ENCODE results near the gene DNTTIP2.
A peak's percentile ranks its signal among the peaks of the same experiment; 100 is the strongest.
"Not testable (repeated sequence)": the region's sequence is repeated elsewhere in the genome, so short reads cannot be mapped to it uniquely, and the experiment has no call there.

Gene DNTTIP2

DNA sequence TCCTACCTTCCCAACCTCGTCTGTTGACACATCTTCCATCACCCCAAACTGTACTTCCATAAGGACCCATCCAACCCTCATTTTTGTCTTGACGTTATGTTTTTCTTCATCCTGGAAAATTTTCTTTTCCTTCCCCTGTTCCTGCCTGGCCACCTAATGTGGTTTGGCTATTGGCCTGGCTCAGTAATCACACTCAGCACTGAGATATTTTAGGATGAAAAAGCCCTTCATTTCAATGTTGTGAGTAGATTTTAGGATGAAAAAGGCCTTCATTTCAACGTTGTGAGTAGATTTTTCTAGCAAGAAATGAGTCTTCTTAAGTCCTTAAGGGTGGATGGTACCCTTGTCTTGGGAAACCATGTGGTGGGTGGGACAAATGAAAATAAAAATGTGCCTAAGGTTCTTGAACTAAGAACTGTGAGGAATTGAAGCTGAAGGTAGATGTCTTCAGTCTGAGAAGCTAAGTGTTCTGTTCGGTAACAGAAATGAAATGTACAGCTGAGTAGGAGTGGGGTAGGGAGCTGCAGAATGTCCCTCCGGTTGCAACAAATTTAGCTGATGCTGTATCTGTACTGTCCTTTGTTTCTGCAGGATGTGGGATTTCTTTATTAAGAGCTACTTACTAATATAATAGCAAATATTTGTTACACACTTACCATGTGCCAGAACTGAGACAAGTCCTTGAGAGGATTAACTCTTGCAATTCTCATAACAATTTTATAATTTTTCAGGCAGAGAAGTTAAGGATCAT lies 36.1 kb downstream of the DNTTIP2 start:
- no peak for DNase-seq (ENCODE audit: low read depth)
- no peak overlapping the region for H3K4me3 ChIP-seq (ENCODE audit: low read depth, low read length)
- TF ChIP-seq MYC (IDR thresholded peaks at IDR 0.05; ENCODE audit: low read depth, low read length) (no peak), POLR2A (IDR thresholded peaks at IDR 0.05; ENCODE audit: extremely low read depth, insufficient read length) (no peak)
- TF ChIP-seq, protein P1, sequence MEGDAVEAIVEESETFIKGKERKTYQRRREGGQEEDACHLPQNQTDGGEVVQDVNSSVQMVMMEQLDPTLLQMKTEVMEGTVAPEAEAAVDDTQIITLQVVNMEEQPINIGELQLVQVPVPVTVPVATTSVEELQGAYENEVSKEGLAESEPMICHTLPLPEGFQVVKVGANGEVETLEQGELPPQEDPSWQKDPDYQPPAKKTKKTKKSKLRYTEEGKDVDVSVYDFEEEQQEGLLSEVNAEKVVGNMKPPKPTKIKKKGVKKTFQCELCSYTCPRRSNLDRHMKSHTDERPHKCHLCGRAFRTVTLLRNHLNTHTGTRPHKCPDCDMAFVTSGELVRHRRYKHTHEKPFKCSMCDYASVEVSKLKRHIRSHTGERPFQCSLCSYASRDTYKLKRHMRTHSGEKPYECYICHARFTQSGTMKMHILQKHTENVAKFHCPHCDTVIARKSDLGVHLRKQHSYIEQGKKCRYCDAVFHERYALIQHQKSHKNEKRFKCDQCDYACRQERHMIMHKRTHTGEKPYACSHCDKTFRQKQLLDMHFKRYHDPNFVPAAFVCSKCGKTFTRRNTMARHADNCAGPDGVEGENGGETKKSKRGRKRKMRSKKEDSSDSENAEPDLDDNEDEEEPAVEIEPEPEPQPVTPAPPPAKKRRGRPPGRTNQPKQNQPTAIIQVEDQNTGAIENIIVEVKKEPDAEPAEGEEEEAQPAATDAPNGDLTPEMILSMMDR (IDR thresholded peaks at IDR 0.05; ENCODE audit: low read depth, low read length): no peak
- TF ChIP-seq, protein P2, sequence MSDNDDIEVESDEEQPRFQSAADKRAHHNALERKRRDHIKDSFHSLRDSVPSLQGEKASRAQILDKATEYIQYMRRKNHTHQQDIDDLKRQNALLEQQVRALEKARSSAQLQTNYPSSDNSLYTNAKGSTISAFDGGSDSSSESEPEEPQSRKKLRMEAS (IDR thresholded peaks at IDR 0.05; ENCODE audit: low read depth, low read length): no peak

DNA sequence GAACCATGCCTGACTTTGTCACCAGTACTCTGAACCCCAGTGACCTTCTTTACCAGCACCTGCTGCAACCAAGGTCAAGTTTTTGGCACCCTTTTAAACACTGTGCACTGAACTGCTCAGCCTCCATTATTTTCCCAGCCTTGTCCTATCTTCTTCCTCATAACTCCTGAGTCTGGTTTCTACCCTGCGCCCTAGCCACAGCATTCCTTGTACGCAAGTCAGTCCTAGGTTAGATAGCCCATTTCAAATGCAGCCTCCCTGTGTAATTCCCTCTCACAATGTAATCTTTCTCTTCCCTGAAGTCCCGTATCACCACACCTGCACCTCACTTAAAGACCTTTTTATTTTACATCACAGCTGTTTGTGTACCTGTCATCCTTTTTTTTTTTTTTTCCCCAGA lies 37.2 kb downstream of the DNTTIP2 start:
- H3K4me3 ChIP-seq (ENCODE audit: low read depth, low read length): no peak overlapping the region
- no peak for TF ChIP-seq MYC (IDR thresholded peaks at IDR 0.05; ENCODE audit: low read depth, low read length)
- DNase-seq (ENCODE audit: low read depth): no peak

DNA sequence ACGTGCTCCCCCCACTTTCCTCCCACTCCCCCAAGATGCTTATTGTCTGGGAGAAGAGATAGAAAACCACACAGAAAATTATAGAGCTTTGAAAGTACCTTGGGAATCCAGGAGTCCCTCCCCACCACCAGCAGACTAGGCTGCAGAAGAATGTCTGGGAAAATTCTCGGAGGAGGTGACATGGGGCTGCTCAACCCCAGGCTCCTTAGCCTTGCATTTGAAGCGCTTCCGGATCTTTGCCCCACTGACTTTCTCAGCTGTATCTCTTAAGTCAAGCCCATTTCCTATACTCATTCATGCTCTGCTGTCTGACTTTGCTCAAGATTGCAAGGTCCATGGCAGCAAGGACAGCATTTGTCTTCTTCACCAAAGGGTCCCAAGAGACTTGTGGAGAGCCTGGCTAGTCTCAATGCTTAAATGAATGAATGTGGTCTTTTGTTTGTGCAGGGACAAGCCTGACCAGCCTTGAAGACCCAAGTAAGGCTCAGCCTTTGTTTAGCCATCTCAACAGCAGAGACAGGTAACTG lies 38.0 kb downstream of the DNTTIP2 start:
- DNase-seq (ENCODE audit: low read depth): no peak
- no peak overlapping the region for H3K4me3 ChIP-seq (ENCODE audit: low read depth, low read length)
- TF ChIP-seq POLR2A (IDR thresholded peaks at IDR 0.05; ENCODE audit: extremely low read depth, insufficient read length): no peak

DNA sequence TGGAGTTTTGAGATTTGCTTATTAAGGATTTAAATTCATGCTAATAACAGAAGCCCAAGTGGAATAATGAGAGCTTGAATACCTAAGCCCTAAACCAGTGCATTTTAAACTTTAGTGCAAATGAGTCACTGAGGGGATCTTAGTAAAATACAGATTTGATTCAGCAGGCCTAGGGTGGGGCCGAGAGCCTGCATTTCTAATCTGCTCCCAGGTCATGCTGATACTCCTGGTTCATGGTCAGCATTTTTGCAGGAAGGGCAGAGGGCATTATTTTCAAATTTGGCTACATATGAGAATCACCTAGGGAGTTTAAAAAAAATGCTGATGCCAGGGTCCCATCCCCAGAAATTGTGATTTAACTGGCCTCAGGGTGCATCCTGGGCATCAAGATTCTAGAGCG lies 39.3 kb downstream of the DNTTIP2 start:
- TF ChIP-seq, protein P2 (IDR thresholded peaks at IDR 0.05; ENCODE audit: low read depth, low read length): no peak
- TF ChIP-seq, protein P1 (IDR thresholded peaks at IDR 0.05; ENCODE audit: low read depth, low read length): no peak
- TF ChIP-seq POLR2A (IDR thresholded peaks at IDR 0.05; ENCODE audit: extremely low read depth, insufficient read length): no peak
- TF ChIP-seq MYC (IDR thresholded peaks at IDR 0.05; ENCODE audit: low read depth, low read length): no peak
- no peak for DNase-seq (ENCODE audit: low read depth)
- no peak overlapping the region for H3K4me3 ChIP-seq (ENCODE audit: low read depth, low read length)

DNA sequence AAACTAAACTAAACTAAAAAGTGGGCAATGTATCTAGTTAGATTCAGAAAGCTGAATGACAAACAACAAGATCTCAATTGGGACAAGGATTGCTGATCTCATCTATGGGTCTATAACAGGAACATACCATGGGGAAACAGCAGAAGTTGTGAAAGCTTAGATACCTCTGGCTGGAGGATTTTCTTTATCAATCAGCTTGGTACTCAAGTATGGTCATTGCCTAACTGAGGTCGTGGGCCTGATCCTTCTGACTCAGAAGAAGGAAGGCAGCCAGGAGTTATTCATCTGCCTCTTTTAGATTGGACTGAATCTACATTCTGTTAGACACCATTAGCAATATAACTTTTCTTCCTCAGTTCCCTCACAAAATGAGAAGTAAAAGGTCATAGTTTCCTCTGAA lies 39.7 kb downstream of the DNTTIP2 start:
- H3K4me3 ChIP-seq (ENCODE audit: low read depth, low read length): no peak overlapping the region
- DNase-seq (ENCODE audit: low read depth): peak; percentile 18
- TF ChIP-seq MYC (IDR thresholded peaks at IDR 0.05; ENCODE audit: low read depth, low read length) (no peak), POLR2A (IDR thresholded peaks at IDR 0.05; ENCODE audit: extremely low read depth, insufficient read length) (no peak)
- TF ChIP-seq, protein P2 (IDR thresholded peaks at IDR 0.05; ENCODE audit: low read depth, low read length): no peak
- TF ChIP-seq, protein P1 (IDR thresholded peaks at IDR 0.05; ENCODE audit: low read depth, low read length): no peak

DNA sequence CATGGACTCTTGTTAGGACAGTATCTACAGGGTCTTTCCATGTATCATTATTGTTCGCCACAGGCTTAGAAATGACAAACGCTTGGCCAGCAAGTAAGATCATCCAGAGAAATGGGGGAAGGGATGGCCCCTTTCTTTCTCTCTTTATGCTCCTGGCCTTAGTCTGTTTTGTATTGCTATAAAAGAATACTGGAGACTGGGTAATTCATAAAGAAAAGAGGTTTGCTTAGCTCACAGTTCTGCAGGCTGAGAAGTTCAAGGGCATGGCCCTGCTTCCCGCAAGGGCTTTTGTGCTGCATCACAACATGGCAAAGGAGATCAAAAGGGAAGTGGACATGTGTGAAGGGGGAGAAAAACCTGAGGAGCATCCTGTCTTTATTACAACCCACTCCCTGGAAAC lies 41.0 kb downstream of the DNTTIP2 start:
- TF ChIP-seq, protein P2 (IDR thresholded peaks at IDR 0.05; ENCODE audit: low read depth, low read length): no peak
- TF ChIP-seq, protein P1 (IDR thresholded peaks at IDR 0.05; ENCODE audit: low read depth, low read length): no peak
- TF ChIP-seq POLR2A (IDR thresholded peaks at IDR 0.05; ENCODE audit: extremely low read depth, insufficient read length) (no peak), MYC (IDR thresholded peaks at IDR 0.05; ENCODE audit: low read depth, low read length) (no peak)
- DNase-seq (ENCODE audit: low read depth): no peak
- no peak overlapping the region for H3K4me3 ChIP-seq (ENCODE audit: low read depth, low read length)

DNA sequence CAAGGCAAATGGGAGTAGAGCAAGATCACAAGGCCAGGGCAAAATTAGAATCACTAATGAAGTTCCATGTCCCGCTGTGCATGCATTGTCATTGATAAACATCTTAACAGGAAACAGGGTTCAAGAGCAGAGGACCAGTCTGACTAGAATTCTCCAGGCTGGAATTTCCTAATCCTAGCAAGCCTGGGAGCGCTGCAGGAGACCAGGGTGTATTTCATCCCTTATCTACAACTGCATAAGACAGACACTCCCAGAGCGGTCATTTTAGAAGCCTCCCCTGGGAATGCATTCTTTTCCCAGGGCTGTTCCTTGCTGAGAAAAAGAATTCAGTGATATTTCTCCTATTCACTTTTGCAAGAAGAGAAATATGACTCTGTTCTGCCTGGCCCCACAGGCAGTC lies 45.7 kb downstream of the DNTTIP2 start:
- DNase-seq (ENCODE audit: low read depth); H3K4me3 ChIP-seq (ENCODE audit: low read depth, low read length): not testable (repeated sequence)

Data from NB4 (cell line).